ENCODE results near the gene CAV1. TPM values are rescaled to one million over a fixed set of nuclear protein-coding genes. Genes with fewer than 3 reads are reported as not detected.

Gene CAV1
- total RNA-seq, 1 experiment from 2014 or later = 20.2 TPM

DNA sequence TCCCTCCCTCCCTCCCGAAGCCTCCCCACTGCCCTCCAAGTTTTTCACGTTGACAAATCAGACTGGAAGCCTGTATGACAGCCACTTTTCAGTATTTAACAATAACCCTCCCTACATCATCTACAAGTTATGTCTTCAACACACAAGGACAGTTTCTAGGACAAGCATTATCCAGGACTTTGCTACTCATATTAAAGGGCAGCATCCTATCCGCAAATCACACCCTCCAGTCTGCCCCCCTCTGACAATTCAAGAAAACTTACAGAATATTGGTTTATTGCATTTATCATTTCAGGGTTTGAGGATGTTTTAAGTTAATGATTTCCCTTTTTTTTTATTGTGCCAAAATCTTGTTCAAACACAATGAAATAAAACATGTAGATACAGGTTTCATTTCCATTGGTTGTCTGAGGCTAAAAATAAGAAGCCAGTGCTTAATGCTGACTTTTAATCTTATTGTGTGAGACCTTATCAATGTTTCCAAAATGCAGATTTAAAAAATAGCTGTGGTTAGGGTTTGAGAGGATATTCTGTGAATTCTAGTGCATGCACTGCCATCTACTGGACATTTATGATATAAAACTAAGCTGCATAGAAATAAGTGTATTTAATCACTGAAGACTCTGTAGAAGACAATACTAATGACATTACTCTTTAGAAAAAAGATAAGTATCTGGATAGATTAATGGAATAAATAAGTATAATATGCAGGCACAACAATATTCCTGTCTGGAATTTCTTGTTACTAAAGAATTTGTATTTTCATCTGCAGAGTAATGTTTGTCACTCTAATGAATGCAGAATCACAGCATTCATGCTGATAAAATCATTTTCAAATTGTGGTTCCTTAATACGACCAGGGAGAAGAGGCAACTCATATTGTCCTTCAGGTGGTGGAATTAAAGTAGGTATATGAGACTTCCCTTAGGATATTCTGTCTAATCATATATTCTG, 64.1 kb downstream of the CAV1 start:
- H3K27me3 ChIP-seq (ENCODE audit: insufficient read depth, low read length) = no peaks in the 10 kb centered on the region
- no peak overlapping the region for H3K14ac ChIP-seq (ENCODE audit: insufficient read depth, low read length)
- Mint-ChIP-seq H3K27me3 (ENCODE audit: low read depth) (no peaks in the 10 kb centered on the region), H3K27ac (no peak overlapping the region), H3K4me1 (peaks cover 21 to 24% of the 10 kb centered on the region in 2 experiments), H3K9me3 (no peaks in the 10 kb centered on the region), H3K4me3 (no peak overlapping the region), H3K36me3 (ENCODE audit: insufficient read depth in 1 of 3, low read depth in 3 of 3) (no peaks in the 10 kb centered on the region)
- no peak overlapping the region for H3K56ac ChIP-seq (ENCODE audit: insufficient read length, low read depth, low read length)
- no peak for DNase-seq
- no peak overlapping the region for H2BK20ac ChIP-seq (ENCODE audit: low read depth, low read length, poor library complexity, severe bottlenecking)
- H3K79me1 ChIP-seq (ENCODE audit: insufficient read depth, low read depth, low read length, poor library complexity, severe bottlenecking) = no peaks in the 10 kb centered on the region
- no peaks in the 10 kb centered on the region for H4K20me1 ChIP-seq (ENCODE audit: control insufficient read depth, insufficient read depth, insufficient read length)
- H4K91ac ChIP-seq (ENCODE audit: insufficient read length, low read depth, low read length) = no peak overlapping the region
- no peak overlapping the region for H4K8ac ChIP-seq (replicated peaks; ENCODE audit: insufficient read length, low read depth, low read length)
- no peak overlapping the region for H2BK120ac ChIP-seq (ENCODE audit: low read depth, low read length, poor library complexity, severe bottlenecking)
- no peak overlapping the region for H2AFZ ChIP-seq (ENCODE audit: low read length)
- no peaks in the 10 kb centered on the region; the same call in 1 of the 2 replicates for H3K4me1 ChIP-seq (ENCODE audit: insufficient read depth, low read length)
- WGBS (ENCODE audit: extremely low coverage, insufficient read length, low lambda C conversion rate) = no CpG with 5 or more reads among the region's 4 CpGs
- H3K9ac ChIP-seq (ENCODE audit: extremely low read depth, insufficient read length, low read length) = no peak overlapping the region
- H3K23ac ChIP-seq (ENCODE audit: insufficient read length, low read depth, low read length) = no peak overlapping the region
- no peaks in the 10 kb centered on the region for H3K79me2 ChIP-seq (ENCODE audit: insufficient read depth, low read length)
- H3K18ac ChIP-seq (ENCODE audit: insufficient read length, low read depth, low read length) = no peak overlapping the region
- H4K5ac ChIP-seq (ENCODE audit: insufficient read length, low read depth, low read length) = no peak overlapping the region
- no peak overlapping the region for H3K27ac ChIP-seq (ENCODE audit: insufficient read length, low read depth, low read length)
- H3K9me3 ChIP-seq (ENCODE audit: control insufficient read depth, low read depth, low read length) = no peaks in the 10 kb centered on the region
- no peak overlapping the region for H2BK15ac ChIP-seq (ENCODE audit: low read depth, low read length)
- H3K4ac ChIP-seq (ENCODE audit: low read depth, low read length) = no peak overlapping the region
- no peak overlapping the region for H3T11ph ChIP-seq (ENCODE audit: low read length)
- TF ChIP-seq, protein P1, sequence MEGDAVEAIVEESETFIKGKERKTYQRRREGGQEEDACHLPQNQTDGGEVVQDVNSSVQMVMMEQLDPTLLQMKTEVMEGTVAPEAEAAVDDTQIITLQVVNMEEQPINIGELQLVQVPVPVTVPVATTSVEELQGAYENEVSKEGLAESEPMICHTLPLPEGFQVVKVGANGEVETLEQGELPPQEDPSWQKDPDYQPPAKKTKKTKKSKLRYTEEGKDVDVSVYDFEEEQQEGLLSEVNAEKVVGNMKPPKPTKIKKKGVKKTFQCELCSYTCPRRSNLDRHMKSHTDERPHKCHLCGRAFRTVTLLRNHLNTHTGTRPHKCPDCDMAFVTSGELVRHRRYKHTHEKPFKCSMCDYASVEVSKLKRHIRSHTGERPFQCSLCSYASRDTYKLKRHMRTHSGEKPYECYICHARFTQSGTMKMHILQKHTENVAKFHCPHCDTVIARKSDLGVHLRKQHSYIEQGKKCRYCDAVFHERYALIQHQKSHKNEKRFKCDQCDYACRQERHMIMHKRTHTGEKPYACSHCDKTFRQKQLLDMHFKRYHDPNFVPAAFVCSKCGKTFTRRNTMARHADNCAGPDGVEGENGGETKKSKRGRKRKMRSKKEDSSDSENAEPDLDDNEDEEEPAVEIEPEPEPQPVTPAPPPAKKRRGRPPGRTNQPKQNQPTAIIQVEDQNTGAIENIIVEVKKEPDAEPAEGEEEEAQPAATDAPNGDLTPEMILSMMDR (conservative IDR thresholded peaks at IDR 0.05) = peak; percentile 81
- no peak overlapping the region for H3K4me2 ChIP-seq (ENCODE audit: insufficient read depth, insufficient read length, low read length)
- H2BK12ac ChIP-seq (ENCODE audit: insufficient read length, low read depth, low read length) = no peak overlapping the region
- H3K23me2 ChIP-seq (ENCODE audit: insufficient read length, low read depth, low read length, poor library complexity, severe bottlenecking) = no peaks in the 10 kb centered on the region
- no peak overlapping the region for H2AK5ac ChIP-seq (ENCODE audit: insufficient read length, low read length)
- H2BK5ac ChIP-seq (ENCODE audit: insufficient read length, low read length) = no peak overlapping the region

Data from H9 (cell line).